Measurements from ENCODE around the gene NLGN3.

NLGN3 gene

DNA sequence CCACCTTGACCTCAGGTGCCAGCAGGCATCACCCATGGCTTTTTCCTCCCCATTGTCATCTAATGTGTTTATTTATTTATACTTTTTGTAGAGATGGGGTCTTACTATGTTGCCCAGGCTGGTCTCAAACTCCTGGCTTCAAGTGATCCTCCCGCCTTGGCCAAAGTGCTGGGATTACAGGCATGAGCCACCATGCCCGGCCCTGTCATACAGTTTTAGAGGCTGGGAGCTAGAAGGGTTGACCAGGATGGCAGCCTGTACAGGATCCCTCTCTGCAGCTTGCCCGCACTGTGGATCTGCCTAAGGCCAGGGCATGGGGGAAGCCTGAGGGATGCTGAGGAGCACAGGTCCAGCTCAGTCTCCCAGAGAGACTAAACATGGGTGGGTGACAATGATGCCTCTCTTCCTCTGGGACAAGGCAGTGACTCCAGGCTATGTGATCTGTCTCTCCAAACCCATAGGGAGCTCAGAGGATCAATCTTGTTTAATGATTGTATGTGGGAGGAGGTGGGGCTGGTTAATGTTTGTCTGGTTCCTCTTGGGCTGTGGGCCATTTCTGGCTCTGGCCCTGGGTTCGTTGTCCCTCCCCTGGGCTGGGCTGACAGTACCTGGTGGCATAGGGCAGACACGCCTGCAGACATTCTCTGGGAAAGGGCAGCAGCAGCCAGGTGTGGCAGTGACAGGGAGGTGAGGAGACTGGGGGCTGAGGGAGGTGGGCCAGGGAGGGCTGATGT is 70.1 kb downstream of the NLGN3 start:
- ATAC-seq (ENCODE audit: low read depth): no peak
- no peaks in the 10 kb centered on the region for H3K9me3 ChIP-seq (ENCODE audit: severe bottlenecking)

DNA sequence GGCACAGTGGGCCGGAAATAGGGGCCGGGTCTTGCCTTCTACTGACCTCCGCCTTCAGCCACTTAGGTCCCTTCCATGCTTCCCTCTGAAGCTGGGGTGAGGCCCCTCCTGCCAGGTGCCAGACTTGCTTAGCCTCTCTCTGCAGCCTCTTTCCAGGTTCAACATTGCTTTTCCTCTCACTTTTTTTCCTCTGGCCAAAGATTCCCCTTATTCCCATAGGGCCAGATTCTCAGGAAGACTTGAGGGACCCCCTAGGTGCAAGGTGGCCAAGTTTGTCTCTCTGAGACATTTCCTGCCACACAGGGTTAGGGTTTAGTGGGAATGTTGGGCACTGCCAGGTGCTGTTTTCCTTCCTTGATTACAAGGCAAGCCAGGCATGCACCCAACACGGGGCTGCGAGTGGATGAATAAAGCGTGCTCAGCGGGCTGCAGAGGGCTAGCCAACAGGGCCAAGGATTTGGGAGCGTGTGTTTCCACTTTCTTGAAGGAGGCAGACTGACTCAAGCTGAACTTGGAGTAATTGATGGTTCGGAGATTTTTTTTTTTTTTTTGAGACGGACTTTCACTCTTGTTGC is 70.8 kb downstream of the NLGN3 start:
- H3K4me3 ChIP-seq (ENCODE audit: severe bottlenecking): no peak overlapping the region
- no peaks in the 10 kb centered on the region for H3K9me3 ChIP-seq (ENCODE audit: severe bottlenecking)
- no peaks in the 10 kb centered on the region for H3K36me3 ChIP-seq (ENCODE audit: low read depth)
- no peaks in the 10 kb centered on the region for H3K27me3 ChIP-seq (ENCODE audit: insufficient read depth, poor library complexity, severe bottlenecking)
- no peak for DNase-seq (ENCODE audit: low spot score)
- H3K4me1 ChIP-seq (ENCODE audit: insufficient read depth, poor library complexity, severe bottlenecking): no peaks in the 10 kb centered on the region
- TF ChIP-seq, protein P1, sequence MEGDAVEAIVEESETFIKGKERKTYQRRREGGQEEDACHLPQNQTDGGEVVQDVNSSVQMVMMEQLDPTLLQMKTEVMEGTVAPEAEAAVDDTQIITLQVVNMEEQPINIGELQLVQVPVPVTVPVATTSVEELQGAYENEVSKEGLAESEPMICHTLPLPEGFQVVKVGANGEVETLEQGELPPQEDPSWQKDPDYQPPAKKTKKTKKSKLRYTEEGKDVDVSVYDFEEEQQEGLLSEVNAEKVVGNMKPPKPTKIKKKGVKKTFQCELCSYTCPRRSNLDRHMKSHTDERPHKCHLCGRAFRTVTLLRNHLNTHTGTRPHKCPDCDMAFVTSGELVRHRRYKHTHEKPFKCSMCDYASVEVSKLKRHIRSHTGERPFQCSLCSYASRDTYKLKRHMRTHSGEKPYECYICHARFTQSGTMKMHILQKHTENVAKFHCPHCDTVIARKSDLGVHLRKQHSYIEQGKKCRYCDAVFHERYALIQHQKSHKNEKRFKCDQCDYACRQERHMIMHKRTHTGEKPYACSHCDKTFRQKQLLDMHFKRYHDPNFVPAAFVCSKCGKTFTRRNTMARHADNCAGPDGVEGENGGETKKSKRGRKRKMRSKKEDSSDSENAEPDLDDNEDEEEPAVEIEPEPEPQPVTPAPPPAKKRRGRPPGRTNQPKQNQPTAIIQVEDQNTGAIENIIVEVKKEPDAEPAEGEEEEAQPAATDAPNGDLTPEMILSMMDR (IDR thresholded peaks at IDR 0.05; ENCODE audit: poor library complexity, severe bottlenecking): no peak
- ATAC-seq (ENCODE audit: low read depth): no peak
- H3K27ac ChIP-seq (ENCODE audit: poor library complexity, severe bottlenecking): no peak overlapping the region

More for the DNA sequence above, 70.1 kb downstream of the NLGN3 start:
- Histone ChIP-seq H3K36me3 (ENCODE audit: low read depth) (no peaks in the 10 kb centered on the region), H3K4me3 (ENCODE audit: severe bottlenecking) (no peak overlapping the region), H3K27me3 (ENCODE audit: insufficient read depth, poor library complexity, severe bottlenecking) (no peaks in the 10 kb centered on the region), H3K27ac (ENCODE audit: poor library complexity, severe bottlenecking) (no peak overlapping the region), H3K4me1 (ENCODE audit: insufficient read depth, poor library complexity, severe bottlenecking) (no peaks in the 10 kb centered on the region)
- DNase-seq (ENCODE audit: low spot score): no peak
- TF ChIP-seq, protein P1 (IDR thresholded peaks at IDR 0.05; ENCODE audit: poor library complexity, severe bottlenecking): no peak

DNA sequence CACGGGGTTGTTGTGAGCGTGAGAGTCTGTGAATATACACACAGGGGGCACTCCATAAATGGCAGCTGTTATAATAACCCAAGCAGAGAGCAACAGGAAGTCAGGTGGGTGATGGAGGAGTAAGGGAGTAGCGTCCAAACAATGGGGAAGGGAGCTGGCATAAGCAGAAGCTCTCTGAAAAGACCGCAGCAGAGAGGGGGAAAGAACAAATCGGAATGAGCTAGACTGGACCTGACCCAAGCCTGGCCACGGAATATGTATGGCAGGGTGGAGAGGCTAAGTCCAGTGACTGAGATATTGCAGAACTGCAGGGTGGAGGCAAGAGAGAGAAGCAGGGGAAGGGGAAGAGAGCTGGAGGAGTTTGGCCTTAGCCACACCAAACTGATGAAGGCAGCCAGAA is 71.8 kb downstream of the NLGN3 start:
- TF ChIP-seq, protein P1 (IDR thresholded peaks at IDR 0.05; ENCODE audit: poor library complexity, severe bottlenecking): no peak
- no peaks in the 10 kb centered on the region for H3K36me3 ChIP-seq (ENCODE audit: low read depth)
- no peak overlapping the region for H3K4me3 ChIP-seq (ENCODE audit: severe bottlenecking)
- no peak for ATAC-seq (ENCODE audit: low read depth)
- no peak overlapping the region for H3K27ac ChIP-seq (ENCODE audit: poor library complexity, severe bottlenecking)
- no peaks in the 10 kb centered on the region for H3K4me1 ChIP-seq (ENCODE audit: insufficient read depth, poor library complexity, severe bottlenecking)
- no peak for DNase-seq (ENCODE audit: low spot score)
- H3K9me3 ChIP-seq (ENCODE audit: severe bottlenecking): no peaks in the 10 kb centered on the region
- no peaks in the 10 kb centered on the region for H3K27me3 ChIP-seq (ENCODE audit: insufficient read depth, poor library complexity, severe bottlenecking)

DNA sequence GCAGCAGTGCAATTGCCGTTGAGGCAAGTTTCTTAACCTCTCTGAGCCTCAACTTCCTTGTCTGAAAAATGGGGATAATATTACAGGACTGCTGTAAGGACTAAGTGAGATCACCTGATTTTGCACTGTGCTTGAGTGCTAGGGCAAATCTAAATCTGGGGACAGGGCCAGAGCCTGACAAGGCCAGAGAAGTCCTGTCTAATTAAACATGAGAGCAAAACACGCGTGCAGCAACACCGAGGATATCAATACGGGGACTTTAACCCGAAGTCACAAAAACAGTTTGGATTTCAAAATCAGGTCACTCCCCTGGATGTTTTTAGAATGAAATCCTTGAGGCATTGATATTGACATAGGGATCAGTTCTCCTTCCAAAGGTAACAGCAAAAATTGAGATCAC is 72.7 kb downstream of the NLGN3 start:
- no peaks in the 10 kb centered on the region for H3K4me1 ChIP-seq (ENCODE audit: insufficient read depth, poor library complexity, severe bottlenecking)
- TF ChIP-seq, protein P1 (IDR thresholded peaks at IDR 0.05; ENCODE audit: poor library complexity, severe bottlenecking): no peak
- ATAC-seq (ENCODE audit: low read depth): no peak
- H3K27ac ChIP-seq (ENCODE audit: poor library complexity, severe bottlenecking): no peak overlapping the region
- H3K9me3 ChIP-seq (ENCODE audit: severe bottlenecking): no peaks in the 10 kb centered on the region
- H3K27me3 ChIP-seq (ENCODE audit: insufficient read depth, poor library complexity, severe bottlenecking): no peaks in the 10 kb centered on the region
- H3K4me3 ChIP-seq (ENCODE audit: severe bottlenecking): no peak overlapping the region
- no peaks in the 10 kb centered on the region for H3K36me3 ChIP-seq (ENCODE audit: low read depth)
- DNase-seq (ENCODE audit: low spot score): no peak

Measured in RWPE2 (cell line).